NCI-H1417 treated with DMSO at 0.1 percent for 48 hours (cell line): ENCODE results near the gene SHISA6.

Experiments used
- DNase-seq: peaks from one replicate; lab custom pipeline; 2025; lab: John Stamatoyannopoulos, UW

SHISA6 gene

DNA sequence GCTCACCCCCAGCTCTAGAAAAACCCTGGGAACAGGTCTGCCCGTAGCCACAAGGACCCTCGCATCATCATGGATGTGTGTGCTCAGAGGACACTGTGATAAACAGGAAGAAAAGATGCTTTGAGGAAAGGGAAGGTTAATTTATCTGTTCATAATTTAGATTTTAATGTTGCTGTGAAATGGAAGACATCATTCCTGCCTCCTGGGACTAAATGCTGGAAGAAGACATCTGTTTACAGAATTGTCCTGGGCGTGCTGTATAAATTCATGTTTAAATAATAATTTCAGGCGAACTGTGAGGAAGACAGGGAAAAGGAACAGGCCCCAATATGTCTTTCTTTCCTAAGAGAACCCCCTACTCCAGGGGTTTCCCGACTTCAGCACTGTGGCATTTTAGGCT lies 112.6 kb downstream of the SHISA6 start:
- no peak for DNase-seq

DNA sequence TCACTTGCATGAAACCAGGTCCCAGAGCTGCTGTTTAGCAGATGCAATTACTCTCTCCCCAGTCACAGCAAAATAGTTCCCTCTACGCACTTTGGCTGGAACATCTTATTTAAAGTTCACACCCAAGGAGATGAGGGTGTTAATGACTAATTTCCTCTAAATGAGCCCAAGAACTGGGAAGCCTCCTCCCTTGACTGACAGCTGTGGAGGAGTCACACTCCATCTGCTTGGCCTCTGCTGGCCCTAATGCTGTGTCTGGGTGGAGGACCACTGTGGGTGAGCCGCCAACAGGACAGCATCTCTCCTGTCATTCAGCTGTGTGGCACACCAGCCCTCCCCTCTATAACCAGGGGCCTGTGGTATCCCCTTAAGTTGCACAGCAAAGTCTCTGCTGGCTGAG lies 115.4 kb downstream of the SHISA6 start:
- DNase-seq = no peak

DNA sequence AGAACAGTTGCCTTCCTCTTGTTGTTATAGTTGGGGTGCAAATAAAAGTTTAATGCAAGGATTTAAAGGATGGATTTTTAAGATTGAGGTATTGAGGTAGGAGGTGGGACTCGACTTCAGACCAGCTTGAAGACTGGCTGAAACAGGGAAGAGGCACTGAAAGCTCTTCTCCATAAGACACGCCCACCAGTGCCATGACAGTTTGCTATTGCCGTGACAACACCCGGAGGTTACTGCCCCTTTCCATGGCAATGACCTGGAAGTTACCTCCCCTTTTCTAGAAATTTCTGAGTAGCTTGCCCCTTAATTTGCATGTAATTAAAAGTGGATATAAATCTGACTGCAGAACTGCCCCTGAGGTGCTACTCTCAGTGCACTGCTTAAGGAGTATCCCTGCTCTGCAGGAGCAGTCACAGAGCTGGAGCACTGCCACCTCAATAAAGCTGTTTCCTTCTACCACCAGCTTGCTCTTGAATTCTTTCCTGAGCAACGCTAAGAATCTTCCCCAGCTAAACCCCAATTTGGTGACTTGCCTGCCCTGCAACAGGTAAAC lies 122.6 kb downstream of the SHISA6 start:
- no peak for DNase-seq

DNA sequence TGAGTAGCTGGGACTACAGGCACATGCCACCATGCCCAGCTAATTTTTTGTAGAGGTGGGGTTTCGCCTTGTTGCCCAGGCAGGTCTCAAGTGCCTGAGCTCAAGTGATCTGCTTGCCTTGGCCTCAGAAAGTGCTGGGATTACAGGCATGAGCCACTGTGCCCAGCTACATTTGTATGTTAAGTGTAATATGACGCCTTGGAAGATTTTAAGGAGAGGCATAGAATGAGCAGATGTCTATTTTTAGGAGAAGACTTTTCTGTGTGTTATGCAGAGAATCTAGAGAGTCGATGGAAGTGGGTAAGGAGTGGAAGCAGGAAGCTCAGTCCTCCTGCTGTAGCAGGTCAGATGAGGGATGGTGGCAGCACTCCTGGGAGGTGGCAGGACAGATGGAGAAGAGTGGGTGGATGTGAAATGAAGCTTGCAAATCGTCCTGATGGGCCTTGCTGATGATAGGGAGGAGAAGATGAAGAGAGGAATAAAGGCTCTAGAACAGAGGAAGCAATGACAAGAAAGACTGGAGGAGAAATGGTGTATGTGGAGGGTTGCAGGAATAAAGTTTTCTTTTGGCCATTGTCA lies 125.3 kb downstream of the SHISA6 start:
- DNase-seq = no peak

DNA sequence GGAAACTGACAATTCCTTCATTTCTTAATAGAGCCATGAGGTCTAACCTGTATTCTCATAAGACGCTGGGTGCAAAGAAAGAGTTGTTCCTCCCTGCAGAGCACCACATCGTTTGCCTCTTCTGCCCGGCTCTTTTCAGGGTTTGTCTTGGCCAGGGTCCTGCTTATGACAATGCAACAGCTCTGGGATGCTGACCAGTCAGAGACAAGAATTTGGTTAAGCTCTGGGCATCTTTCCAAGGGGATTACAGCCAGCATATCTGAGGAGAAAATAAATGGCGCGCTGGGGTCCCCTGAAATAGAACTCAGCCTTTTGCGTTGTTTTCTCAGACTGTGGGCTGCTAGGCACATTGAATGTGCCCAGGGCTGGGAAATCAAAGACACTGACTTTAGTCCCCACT lies 128.6 kb downstream of the SHISA6 start:
- no peak for DNase-seq

DNA sequence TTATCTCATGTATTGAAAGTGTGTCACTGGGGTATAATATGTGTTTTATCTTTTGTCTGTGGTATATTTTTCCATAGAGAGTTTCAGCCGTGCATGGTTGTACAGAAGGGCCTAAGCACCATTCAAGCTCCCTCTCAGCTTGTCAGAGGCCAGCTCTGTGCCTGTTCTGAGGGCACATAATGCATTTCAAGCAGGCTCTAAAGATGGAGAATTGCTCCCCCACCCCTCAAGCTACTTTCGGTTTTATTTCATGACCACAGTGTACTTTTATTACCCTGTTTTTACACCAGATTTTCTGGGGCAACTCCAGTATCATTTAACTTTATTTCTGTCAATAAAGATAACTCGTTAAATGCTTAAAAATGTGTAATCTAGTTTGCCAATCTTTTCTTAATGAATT lies 131.7 kb downstream of the SHISA6 start:
- DNase-seq = no peak

DNA sequence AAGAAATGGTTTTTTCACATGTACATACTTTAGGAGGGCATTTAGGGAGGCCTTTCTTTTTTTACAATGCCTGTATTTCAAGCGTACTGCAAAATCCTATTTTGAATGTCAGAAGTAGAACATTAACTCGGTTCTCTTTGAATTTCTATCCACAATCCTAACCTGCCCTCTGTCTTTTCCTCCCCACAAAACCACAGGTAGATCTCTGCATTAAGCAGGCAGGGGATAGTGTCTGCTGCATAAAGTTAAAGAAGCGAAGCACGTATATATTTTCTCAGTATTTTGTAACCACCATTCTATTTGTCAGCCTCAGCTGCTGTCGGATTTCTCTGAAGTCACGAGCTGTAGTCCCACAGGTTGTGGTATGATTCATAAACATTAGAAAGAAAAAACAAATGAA lies 137.5 kb downstream of the SHISA6 start:
- DNase-seq = no peak

DNA sequence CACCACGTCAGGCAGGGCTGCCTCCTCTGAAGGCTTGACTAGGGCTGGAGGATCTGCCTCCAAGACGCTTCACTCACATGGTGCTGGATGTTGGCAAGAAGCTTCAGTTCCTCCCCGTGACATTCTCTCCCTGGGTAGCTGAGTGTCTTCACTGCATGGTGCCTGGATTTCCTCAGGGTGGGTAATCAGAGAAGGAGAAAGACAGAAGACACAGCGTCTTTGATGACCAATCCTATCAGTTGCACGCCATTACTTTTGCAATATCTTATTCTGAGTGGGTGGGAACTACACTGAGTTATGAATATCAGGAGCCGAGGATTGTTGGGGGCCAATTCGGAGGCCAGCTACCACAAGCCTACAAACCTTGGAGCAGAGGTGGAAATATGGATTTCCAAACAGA lies 139.7 kb downstream of the SHISA6 start:
- DNase-seq = no peak

DNA sequence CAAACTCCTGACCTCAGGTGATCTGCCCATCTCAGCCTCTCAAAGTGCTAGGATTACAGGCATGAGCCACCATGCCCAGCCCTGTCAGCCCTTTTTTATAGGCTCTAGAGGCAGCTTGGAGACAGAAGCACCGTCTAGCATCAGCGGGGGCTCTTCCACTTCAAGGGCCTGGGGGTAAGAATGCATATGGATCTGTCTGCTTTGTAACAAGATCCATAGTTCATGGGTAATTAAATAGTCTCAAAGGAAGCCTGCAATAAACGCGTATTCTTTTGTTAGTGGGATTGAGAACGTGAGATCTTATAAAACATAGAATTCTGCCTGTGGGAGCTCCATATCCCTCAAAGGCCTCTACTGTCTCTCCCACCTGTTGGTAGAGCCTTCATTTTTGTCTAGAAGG lies 142.1 kb downstream of the SHISA6 start:
- no peak for DNase-seq

DNA sequence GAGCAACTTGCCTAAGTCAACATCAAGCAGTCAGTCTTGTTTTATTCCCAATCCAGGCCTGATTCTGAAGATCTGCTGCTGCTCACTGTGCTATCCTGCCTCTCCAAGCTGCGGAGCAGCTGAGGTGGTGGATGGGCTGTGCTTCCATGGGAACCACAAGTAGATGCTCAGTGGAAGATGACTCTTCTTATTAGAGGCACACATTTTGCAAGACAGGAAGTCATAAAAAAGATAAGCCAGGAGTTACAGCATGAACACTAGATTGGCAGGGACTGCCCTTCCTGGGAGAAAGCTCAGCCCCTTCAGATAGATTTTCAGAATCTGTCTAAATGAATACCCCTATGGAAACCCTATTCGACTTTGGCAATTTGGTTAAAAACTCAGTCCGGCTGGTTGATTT lies 143.1 kb downstream of the SHISA6 start:
- no peak for DNase-seq

DNA sequence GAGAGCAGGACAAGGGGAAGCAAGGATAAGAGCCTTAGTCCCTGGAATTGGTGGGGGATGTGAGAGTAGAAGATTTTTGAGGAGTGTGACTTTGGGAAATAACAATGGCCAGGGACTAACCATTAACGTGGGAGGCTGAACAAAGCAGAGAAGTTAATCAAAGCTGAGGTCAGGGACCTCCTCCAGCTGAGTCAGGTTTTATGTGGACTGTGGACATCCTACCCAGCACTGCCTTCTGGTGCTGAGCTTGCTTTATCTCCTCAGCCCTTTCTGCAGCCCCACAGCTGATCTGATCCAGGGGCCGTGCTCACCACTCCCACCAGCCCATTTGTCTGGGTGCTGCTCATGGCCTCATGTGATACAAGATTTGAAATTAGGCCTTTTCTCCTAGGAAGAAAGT lies 146.6 kb downstream of the SHISA6 start:
- DNase-seq = no peak

DNA sequence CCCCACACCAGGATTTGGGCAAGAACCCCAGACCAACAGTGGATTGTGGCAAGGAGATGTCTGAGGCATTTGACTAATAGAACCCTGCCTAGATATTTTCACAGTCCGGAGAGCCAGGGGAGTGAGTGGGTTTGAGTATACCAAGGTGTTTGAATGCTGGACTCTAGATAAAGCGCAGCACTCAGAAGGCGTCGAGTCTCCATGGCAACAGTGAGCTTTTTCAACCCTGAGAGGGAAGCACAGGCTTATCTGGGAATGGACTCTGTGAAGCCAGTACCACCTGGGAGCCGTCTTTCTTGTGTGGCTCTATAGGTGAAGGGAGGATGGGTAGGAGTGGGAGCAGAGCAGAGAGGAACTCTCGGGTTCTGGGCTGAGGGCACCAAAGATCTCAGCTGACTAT lies 147.0 kb downstream of the SHISA6 start:
- no peak for DNase-seq

DNA sequence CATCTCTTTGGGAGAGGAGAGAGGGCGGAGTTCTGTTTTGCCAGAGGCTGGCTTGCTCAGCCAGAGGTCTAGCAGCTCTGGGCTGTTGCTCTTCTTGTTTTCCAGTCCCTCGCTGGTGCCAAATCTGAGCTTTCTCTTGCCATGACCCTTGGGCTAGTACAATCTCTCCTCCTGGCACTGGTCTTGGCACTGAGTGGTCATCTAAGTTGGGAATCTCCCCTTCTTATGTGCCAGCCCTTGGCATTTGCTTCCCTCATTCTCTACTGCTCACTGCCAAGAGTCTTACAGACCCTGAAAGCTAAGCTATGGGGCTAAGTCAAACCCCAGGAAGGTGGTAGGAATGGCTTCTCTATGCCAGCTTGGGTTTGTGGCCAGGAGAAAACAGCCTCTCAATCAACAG lies 148.6 kb downstream of the SHISA6 start:
- DNase-seq = no peak

DNA sequence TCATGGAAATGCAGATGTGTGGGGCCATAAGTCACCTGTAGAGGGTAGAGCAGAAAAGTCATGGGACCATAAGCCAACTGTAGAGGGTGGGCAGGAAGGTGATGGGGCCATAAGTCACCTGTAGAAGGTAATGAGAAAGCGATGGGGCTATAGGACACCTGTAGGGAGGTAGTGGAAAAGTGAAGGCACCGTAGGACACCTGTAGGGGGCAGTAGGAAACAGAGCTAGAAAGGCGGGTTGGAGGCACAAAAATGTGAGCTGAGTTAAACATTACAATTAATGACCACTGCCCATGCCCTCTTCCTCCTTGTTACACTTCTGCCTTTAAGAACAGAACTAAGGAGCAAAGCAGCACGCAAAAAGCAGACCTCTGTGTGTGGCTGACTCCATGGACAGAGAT lies 150.1 kb downstream of the SHISA6 start:
- no peak for DNase-seq

DNA sequence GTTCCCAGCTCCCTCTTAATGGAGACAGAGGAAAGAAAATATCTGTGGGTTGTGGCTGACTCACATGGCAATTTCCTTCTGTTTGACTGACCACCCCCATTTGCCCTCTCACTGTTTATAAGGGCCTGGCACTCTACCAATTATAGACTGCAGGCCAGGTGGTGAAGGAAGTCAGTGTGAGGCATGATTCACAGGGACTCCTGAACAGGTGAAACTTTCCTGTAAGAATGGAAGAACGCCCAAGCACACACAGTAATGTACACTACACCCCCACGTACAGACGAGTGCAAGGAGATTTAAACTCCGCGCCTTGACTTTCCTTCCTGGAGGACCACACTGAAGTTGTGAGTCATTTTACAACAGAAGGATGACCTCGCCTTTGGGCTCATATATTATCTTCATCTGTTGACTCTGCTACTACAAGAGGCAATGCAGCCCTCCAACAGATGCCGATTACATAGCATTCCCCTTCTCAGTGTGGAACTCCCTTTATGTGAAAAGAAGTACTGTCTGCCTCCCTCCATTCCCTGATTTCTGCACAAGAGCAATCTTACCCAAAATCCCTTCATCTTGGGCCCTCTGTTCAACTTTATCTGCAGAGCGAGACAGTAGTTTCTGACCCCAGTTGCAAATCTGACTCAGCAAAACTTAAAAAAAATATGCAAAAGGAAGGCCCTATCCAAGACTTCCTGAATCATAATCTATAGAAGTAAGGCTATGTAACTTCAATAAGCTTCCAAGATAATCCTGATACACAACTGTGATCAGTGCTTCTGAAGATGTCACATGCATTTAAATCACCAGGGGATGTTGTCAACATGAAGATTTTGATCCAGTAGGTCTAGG lies 163.6 kb downstream of the SHISA6 start:
- DNase-seq = no peak

DNA sequence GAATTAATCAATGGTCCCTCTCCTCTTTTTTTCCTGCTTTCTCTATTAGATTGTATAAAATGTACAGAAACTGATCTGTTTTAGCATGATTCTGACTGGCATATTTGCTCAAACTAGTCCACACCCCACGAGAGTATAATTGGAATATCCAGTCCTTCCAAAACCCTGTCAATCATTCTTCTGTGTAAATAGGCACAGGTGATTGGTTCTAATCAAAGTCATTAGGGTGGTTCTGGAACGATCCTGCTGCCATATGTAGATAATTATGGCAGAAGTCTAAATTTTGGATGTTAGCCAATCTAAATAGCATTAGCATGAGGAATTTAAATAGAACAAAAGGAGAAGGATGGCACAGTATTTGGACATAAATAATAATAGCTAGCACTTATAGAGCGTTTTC lies 165.7 kb downstream of the SHISA6 start:
- DNase-seq = no peak

DNA sequence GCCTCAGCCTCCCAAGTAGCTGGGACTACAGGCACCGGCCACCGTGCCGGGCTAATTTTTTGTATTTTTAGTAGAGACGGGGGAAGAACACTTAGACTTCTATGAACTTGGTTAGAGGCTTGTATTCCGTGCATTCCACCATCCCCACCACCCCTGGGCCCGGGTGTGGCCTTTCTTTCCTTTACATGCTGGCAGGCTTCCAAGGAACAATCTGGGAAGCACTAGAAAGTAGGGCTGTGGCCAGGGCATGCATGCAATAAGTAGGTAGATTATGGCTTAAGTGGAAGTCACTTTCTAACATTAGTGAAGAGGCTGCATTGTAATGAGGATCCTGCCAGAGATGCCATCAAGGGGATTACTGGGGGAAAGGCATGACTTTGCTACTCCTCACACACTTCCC lies 171.6 kb downstream of the SHISA6 start:
- no peak for DNase-seq

DNA sequence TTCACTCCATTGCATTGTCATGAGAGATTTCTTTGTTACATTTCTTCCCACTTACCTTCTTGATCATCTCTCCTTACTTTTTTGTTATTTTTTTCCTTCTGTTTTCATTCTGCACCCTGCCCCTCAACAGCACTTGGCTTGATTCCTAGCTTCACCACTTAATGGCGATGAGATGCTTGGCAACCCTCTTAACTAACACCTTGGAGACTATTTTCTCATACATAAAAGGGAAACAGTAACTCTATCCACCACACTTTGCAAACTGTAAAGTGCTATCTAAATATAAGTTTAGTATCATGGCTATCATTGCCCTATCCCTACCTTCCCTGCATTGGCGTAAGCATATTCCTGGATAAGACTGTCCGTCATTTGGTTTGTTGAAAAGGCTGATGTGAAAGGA lies 177.3 kb downstream of the SHISA6 start:
- no peak for DNase-seq

DNA sequence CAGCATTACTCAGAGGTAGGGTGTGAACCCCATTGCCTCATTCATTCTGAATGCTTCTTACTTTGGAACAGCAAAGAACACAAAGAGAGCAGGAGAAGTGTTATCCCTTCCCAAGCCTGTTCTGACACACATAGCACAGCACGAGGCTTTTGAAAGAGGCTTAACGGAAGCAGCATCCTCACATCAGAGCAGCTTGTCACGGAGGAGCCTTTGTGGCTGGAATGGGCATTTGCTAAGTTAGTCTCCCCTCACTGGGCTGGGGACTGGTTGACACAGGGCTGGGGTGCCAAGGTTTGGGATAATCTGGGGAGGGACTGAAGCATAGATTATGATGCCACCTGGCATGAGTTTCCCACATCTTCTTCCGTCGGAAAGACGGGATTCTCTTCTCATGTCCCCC lies 189.7 kb downstream of the SHISA6 start:
- DNase-seq = no peak

DNA sequence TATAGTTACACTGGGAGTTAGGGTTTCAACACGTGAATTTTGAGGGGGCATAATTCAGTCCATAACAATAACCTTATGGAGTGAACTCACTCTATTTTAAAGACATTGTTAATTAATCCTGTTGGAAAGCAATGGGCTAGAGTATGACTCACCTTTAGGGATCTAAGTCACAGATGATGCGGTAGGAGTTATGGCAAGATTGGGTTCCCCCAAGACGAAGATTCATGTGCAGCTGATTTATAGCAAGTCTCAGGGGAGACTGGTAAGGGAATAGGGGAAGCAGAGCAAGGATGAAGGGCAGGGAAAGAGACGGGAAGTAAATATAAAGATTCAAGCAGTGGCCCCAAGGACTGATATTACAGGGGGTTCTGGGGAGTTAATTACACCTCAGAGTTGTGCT lies 197.7 kb downstream of the SHISA6 start:
- no peak for DNase-seq

DNA sequence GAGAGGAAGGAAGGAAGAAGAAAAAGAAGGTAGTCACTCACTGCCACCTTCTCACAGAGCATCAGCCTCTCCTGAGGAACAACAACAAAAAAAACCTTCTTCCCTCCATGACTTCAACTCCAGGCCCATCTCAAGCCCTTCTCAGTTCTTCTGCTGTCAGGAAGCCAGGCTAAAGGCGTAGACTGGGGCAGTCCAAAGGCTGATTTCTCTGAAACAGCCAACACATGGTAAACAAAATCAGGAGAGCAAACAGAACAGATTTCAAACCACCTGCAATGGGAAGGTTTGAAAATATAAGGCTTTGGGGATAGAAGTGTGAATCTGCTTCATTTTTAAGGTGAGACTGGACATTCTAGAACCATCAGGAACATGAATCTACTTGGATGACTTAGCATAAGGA lies 200.0 kb downstream of the SHISA6 start:
- DNase-seq = no peak

DNA sequence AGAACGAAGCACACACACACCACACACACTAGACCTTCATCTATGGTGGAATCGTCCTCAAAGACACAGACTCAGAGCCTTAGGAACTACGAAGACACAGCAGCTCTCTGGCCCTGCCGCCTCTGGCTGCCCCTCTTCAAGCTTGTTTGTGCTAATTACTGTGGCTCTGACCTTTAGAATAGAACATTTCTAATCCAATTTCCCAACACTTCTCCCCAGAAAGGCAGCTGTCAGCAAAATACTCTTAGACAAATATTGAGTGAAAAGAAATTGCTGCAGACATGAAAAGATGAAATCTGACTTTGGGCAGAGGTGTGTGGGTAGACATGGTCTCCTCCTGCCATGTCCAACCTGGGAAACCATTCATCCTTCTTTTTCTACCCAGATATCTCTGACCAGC lies 205.3 kb downstream of the SHISA6 start:
- DNase-seq = no peak

DNA sequence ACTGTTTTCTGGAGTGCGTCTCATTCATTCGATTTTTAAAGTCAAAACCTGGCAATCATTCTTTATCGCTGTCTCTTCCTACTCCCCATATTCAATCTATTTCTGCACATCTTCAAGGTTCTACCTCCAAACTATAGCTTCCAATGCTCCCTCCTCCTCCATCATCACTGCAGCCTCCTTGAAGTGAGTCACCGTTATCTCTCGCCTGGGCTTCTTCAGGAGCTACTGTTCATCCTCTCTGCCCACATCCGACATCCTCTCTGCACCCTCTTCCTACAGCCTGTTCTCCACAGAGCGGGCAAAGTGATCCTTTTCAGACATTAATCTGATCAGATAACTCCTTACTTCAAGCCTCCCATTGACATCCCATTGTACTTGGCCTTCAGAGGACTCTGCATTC lies 213.1 kb downstream of the SHISA6 start:
- DNase-seq = no peak

DNA sequence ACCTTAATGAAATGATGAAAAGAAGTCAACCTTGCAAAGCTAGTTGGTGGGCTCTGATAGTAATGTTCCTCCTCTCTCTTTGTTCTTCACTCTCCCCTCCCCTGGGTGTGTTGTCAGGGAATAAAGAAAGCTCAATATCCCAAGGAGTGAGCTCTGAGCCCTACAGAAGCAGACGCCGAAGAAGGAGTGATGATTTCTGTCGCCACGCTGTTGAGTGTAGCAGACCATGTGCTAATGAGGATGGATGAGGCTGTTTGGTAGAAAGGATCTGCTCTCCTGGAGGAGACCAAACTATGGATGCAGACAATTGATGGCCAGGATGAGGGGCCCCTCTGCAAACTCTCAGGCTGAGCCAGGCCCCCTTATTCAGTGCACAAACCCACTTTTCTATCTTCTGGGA lies 217.3 kb downstream of the SHISA6 start:
- no peak for DNase-seq
